Measurements from ENCODE around the gene DIP2B. TPM values are rescaled to one million over a fixed set of nuclear protein-coding genes. Genes with fewer than 3 reads are reported as not detected.

DIP2B gene
- total RNA-seq, 1 donor from 2014 or later, result 21.1 TPM

DNA sequence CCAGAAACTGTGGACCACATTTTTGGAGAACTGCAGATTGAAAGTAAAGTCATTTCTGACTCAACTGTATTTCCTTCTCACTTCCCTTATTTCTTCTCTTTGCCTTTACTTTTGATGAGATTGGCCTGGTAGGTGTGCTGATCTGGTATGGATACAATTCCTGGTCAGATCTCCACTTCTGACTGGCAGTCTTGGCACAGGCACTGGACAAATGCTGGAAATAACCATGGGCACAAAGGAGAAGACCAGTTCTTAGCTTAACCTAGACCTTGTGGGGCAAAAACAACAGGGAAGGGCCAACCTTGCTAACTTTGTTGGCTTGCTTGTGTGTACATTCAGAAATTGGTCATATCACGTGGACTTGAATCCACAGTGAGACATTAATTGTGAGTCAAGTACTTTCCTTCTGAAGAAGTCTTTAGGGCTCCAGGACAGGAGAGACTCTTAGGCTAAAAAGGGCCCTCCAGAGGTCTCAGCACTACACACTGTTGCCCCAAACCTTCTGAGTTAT is 75.0 kb downstream of the DIP2B start:
- Histone ChIP-seq H3K4me3 (ENCODE audit: low read depth, low read length) (no peak overlapping the region), H3K36me3 (ENCODE audit: control insufficient read depth, insufficient read depth, low read length) (no peaks in the 10 kb centered on the region), H3K27me3 (ENCODE audit: control insufficient read depth, insufficient read depth, low read length) (no peaks in the 10 kb centered on the region)
- DNase-seq (ENCODE audit: low read depth) (peak; percentile 91), FAIRE-seq (no peak)
- TF ChIP-seq, protein P1, sequence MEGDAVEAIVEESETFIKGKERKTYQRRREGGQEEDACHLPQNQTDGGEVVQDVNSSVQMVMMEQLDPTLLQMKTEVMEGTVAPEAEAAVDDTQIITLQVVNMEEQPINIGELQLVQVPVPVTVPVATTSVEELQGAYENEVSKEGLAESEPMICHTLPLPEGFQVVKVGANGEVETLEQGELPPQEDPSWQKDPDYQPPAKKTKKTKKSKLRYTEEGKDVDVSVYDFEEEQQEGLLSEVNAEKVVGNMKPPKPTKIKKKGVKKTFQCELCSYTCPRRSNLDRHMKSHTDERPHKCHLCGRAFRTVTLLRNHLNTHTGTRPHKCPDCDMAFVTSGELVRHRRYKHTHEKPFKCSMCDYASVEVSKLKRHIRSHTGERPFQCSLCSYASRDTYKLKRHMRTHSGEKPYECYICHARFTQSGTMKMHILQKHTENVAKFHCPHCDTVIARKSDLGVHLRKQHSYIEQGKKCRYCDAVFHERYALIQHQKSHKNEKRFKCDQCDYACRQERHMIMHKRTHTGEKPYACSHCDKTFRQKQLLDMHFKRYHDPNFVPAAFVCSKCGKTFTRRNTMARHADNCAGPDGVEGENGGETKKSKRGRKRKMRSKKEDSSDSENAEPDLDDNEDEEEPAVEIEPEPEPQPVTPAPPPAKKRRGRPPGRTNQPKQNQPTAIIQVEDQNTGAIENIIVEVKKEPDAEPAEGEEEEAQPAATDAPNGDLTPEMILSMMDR (IDR thresholded peaks at IDR 0.05; ENCODE audit: insufficient read depth, low read length, severe bottlenecking), result no peak

DNA sequence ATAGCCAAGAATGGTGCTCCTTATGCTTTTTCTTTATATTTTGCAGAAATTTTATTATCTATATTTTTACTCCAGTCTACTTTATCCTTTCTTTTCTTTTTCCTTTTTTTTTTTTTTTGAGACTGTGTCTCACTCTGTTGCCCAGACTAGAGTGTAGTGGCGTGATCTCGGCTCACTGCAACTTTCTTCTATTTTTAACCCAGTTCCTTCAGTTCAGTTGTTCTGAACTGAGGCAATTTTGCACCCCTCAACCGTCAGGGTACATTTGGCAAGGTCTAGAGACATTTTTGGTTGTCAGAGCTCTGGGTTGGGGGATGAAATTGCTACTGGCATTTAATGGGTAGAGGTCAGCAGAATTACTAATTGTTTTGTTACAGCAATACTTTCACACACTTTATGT is 75.7 kb downstream of the DIP2B start:
- Histone ChIP-seq H3K27me3 (ENCODE audit: control insufficient read depth, insufficient read depth, low read length) (no peaks in the 10 kb centered on the region), H3K4me3 (ENCODE audit: low read depth, low read length) (no peak overlapping the region), H3K36me3 (ENCODE audit: control insufficient read depth, insufficient read depth, low read length) (no peaks in the 10 kb centered on the region)
- DNase-seq (ENCODE audit: low read depth), result no peak
- no peak for FAIRE-seq
- TF ChIP-seq, protein P1 (IDR thresholded peaks at IDR 0.05; ENCODE audit: insufficient read depth, low read length, severe bottlenecking), result no peak

DNA sequence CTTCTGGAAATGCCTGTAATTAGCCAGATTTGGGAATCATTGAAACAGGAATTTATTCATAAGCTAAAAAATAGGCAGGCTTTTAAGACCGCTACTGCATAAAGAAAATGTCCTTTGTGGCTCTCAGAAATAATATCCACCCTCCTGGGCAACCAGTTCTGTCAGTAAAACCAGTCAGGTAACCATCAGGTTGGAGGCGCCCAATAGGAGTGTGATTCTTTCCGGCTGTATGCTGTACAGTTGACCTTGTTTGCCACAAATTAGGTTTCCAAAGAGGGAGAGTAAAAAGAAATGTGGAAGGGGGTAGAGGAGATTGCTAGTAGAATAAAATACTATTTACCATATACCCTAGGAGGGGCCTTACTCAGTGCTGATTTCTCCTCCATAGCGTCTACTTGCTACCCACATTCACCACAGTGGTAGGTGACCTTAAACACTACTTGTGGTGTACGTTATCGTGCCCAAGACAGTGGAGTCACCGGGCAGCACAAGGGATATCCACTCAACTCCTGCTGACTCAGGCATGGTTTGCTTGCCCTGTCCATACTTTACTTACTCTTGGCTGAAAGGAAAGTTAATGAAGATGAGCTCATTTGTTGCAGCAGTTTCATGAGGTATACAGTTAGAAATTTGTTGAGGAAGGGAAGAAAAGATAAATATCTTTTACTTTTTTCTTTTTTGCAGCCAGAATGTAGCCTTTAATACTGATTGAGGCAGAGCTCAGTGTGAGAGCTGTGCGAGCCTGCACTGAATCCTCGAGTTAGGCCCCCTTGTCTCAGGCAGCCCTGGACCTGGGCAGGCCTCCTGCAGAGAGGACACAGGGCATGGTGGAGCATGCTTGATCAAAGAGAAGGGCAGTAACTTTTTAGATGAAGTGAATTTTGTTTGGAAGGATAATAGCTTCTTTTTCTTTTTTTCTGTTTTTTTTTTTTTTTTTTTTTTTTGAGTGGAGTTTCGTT is 76.7 kb downstream of the DIP2B start:
- FAIRE-seq, result no peak
- Histone ChIP-seq H3K27me3 (ENCODE audit: control insufficient read depth, insufficient read depth, low read length) (no peaks in the 10 kb centered on the region), H3K36me3 (ENCODE audit: control insufficient read depth, insufficient read depth, low read length) (no peaks in the 10 kb centered on the region), H3K4me3 (ENCODE audit: low read depth, low read length) (no peak overlapping the region)
- TF ChIP-seq, protein P1 (IDR thresholded peaks at IDR 0.05; ENCODE audit: insufficient read depth, low read length, severe bottlenecking), result no peak
- DNase-seq (ENCODE audit: low read depth), result peak; percentile 62

DNA sequence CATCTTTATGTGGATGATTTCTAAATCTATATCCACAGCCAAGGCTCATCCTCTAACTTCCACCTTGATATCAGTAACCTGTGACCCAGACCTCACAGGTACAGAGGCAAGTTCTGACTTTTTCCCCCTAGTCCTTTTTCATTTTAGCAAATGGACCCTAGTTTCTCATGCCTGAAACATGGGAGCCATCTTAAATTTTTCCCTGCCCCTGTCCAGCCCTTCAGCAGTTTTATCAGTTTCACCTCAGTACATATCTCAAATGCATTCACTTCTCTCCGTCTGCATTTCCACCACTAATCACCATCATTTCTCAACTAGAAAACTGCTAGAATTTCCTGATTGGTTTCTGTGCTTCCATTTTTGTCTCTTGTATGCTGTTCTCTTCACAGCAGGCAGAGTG is 79.3 kb downstream of the DIP2B start:
- H3K27me3 ChIP-seq (ENCODE audit: control insufficient read depth, insufficient read depth, low read length), result no peaks in the 10 kb centered on the region
- DNase-seq (ENCODE audit: low read depth) (no peak), FAIRE-seq (no peak)
- H3K4me3 ChIP-seq (ENCODE audit: low read depth, low read length), result no peak overlapping the region
- TF ChIP-seq, protein P1 (IDR thresholded peaks at IDR 0.05; ENCODE audit: insufficient read depth, low read length, severe bottlenecking), result no peak
- no peaks in the 10 kb centered on the region for H3K36me3 ChIP-seq (ENCODE audit: control insufficient read depth, insufficient read depth, low read length)

DNA sequence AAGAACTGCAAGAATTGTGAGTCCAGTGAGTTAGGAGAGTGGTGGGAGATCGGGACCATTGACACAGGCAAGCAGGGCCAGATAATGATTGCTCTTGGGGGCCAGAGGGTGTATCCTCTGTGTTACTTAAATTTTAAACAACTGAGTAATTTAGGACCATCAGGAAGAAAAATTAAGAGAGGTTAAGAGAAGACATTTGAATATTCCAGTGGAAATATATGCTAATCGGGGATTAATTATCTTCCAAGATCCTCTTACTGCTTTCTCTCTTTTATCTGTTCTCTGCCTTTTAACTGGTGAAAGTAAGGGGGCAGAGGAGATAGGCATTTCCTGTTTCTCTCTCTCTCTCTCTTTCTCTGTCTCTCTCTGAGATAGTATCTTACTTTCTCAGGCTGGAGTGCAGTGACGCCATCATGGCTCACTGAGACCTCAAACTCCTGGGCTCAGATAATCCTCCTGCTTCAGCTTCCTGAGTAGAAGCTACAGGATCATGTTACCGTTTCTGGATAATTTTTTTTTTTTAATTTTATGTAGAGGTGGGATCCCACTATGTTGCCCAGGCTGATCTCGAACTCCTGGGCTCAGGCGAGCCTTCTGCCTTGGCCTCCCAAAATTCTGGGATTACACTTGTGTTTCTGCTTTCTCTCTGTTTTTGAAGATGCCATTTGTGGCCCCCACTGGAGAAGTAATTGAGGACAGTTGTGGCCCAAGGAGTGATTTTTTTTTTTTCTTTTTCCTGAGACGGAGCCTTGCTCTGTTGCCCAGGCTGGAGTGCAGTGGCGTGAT is 85.1 kb downstream of the DIP2B start:
- TF ChIP-seq, protein P1 (IDR thresholded peaks at IDR 0.05; ENCODE audit: insufficient read depth, low read length, severe bottlenecking), result no peak
- Histone ChIP-seq H3K27me3 (ENCODE audit: control insufficient read depth, insufficient read depth, low read length) (no peaks in the 10 kb centered on the region), H3K4me3 (ENCODE audit: low read depth, low read length) (no peak overlapping the region), H3K36me3 (ENCODE audit: control insufficient read depth, insufficient read depth, low read length) (no peaks in the 10 kb centered on the region)
- DNase-seq (ENCODE audit: low read depth) (peak; percentile 79), FAIRE-seq (no peak)
